Glutamatergic neuron (in vitro differentiated cells): Measurements from ENCODE around the gene KCNQ1. TPM values are rescaled to one million over a fixed set of nuclear protein-coding genes. Genes with fewer than 3 reads are reported as not detected.

Source experiments
- DNase-seq: peaks from one replicate; pipeline ENCODE4 v3.0.0; 2022
- H3K27ac Mint-ChIP-seq: one replicate; pipeline ENCODE4 v1.8.0; 2020; ENCODE audit warnings: mild to moderate bottlenecking, mixed read lengths, inconsistent platforms; ENCODE audit not compliant: unreplicated experiment
- H3K27me3 Mint-ChIP-seq: one replicate; pipeline ENCODE4 v1.8.0; 2020; ENCODE audit warnings: mild to moderate bottlenecking, moderate library complexity, mixed read lengths, inconsistent platforms; ENCODE audit not compliant: unreplicated experiment
- H3K36me3 Mint-ChIP-seq: one replicate; pipeline ENCODE4 v1.8.0; 2020; ENCODE audit warnings: mild to moderate bottlenecking, mixed read lengths, inconsistent platforms; ENCODE audit not compliant: unreplicated experiment
- H3K4me1 Mint-ChIP-seq: one replicate; pipeline ENCODE4 v1.8.0; 2020; ENCODE audit warnings: mild to moderate bottlenecking, low read depth, mixed read lengths, inconsistent platforms; ENCODE audit not compliant: unreplicated experiment
- H3K4me3 Mint-ChIP-seq: one replicate; pipeline ENCODE4 v1.8.0; 2020; ENCODE audit warnings: mild to moderate bottlenecking, mixed read lengths, inconsistent platforms; ENCODE audit not compliant: unreplicated experiment
- H3K9me3 Mint-ChIP-seq: one replicate; pipeline ENCODE4 v1.8.0; 2020; ENCODE audit warnings: mild to moderate bottlenecking, moderate library complexity, mixed read lengths, inconsistent platforms; ENCODE audit not compliant: unreplicated experiment
- total RNA-seq: library from RNA; stranded (reverse); fragmentation: NEBNext Ultra II Directional; extraction: Animal tissue kit (Norgen Biotek cat#: 25700); gene quantifications from one replicate; pipeline ENCODE4 v1.2.1, GENCODE V29; 2021; ENCODE audit not compliant: unreplicated experiment
- TF ChIP-seq, protein P1 (sequence below): fragments of 200-600 bp; sonication (generic); IDR thresholded peaks from one replicate; pipeline ENCODE4 v1.5.0; 2021; ENCODE audit not compliant: partially characterized antibody, unreplicated experiment

The KCNQ1 gene
- total RNA-seq, 1 donor from 2014 or later = 0.44 TPM

DNA sequence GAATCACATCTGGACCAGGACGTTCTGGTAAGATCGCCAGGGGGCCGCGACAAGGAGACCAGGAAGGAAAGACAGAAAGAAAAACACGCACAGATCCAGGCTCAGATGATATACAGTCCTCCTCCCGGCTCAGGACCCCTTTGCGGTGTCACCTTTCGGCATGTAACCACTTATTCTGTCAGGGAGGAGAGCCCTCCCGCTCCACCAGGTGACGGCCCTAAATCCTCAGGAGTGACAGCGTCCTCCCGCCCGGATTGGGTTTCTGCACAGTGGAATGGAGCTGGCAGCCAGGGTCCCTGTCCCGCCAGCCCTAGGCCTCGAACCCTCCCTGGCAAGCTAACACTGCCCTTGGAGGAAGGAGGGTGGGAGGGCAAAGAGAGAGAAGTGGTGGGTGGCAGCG lies 279.3 kb downstream of the KCNQ1 start:
- Mint-ChIP-seq H3K9me3 (peaks cover 9% of the 10 kb centered on the region), H3K36me3 (no peaks in the 10 kb centered on the region), H3K27me3 (peaks cover 5% of the 10 kb centered on the region), H3K4me3 (no peak overlapping the region), H3K4me1 (peaks cover 6% of the 10 kb centered on the region), H3K27ac (no peak overlapping the region)
- DNase-seq = no peak
- TF ChIP-seq, protein P1, sequence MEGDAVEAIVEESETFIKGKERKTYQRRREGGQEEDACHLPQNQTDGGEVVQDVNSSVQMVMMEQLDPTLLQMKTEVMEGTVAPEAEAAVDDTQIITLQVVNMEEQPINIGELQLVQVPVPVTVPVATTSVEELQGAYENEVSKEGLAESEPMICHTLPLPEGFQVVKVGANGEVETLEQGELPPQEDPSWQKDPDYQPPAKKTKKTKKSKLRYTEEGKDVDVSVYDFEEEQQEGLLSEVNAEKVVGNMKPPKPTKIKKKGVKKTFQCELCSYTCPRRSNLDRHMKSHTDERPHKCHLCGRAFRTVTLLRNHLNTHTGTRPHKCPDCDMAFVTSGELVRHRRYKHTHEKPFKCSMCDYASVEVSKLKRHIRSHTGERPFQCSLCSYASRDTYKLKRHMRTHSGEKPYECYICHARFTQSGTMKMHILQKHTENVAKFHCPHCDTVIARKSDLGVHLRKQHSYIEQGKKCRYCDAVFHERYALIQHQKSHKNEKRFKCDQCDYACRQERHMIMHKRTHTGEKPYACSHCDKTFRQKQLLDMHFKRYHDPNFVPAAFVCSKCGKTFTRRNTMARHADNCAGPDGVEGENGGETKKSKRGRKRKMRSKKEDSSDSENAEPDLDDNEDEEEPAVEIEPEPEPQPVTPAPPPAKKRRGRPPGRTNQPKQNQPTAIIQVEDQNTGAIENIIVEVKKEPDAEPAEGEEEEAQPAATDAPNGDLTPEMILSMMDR = no peak

DNA sequence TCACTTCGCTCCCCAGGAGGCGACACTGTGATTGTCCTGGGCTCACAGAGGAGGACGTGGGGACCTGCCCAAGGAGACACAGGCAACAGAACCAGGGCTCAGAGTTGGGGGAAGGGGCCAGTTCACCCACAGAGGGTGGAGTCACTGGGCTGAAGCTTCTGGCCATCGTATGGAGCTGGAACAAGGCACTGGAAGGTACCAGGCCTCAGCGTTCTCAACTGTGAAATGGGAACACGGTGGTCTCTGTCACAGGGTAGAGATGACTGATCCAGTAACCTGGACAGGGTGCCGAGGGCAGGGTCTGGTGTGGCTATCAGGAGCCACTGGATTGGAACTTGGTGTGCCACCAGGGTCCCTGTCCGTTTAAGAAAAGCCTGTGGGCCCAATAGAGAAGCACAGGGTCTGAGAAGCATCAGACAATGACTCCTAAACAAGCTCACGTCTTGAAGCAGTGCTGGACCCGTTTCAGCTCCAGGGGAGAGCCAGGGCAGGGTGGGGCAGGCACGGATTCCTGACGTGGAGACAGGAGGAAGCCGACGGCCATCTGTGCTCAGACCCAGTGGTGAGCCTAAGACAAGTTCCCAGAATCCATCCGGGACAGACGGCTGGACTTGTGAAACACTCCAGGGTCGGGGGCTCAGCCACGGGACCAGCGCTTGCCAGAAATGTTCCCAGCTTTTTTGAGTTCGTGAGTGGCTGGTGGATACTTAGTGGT lies 280.0 kb downstream of the KCNQ1 start:
- Mint-ChIP-seq H3K27ac (no peak overlapping the region), H3K4me1 (peaks cover 3% of the 10 kb centered on the region), H3K36me3 (no peaks in the 10 kb centered on the region), H3K27me3 (peaks cover 6% of the 10 kb centered on the region), H3K9me3 (peaks cover 9% of the 10 kb centered on the region), H3K4me3 (no peak overlapping the region)
- TF ChIP-seq, protein P1 = no peak
- no peak for DNase-seq

DNA sequence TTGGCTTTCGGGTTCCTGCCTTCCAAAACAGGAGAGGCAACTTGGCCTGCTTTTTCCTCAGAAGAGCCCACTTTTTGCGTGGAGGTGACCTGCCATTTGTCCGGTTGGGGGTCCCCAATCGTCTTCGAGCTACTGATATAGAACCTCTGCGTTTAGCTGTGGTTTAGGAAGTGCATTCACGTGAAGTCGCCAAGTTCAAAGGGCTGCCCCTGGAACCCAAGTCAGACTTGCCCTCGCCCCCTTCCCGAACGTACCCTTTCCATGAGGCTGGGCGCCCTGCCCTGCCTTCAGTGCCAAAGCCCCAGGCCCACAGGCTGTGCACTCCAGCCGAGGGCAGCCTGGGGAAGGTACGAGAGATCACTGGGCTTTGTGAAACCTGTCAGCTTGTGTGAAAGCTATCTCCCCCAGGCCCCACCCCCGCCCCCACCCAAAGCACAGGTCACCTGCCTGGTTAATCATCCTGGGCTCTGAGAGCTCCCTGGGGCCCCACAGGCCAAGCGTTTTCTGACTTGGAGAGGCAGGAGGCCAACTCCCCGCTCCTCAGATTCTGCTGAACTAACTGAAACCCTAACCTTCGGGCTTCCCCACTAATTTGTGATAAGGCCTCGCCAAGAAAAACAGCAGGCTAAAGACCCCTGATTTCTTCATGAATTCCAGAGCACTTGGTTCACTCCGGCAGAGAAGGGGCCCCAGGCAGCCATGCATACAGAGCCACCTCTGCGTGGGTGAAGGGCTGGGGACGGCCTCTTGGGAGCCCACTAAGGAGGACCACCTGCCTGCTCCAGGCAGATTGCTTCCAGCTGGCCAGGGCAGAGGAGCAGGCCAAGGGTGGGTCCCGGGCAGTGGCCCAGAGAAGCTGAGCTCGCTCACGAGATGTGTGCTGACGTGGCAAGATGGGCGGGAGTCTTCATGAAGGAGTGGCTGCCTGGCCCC lies 280.8 kb downstream of the KCNQ1 start:
- peak overlapping the region; percentile 30 for H3K4me3 Mint-ChIP-seq
- TF ChIP-seq, protein P1 = no peak
- H3K27me3 Mint-ChIP-seq = peaks cover 6% of the 10 kb centered on the region
- H3K9me3 Mint-ChIP-seq = peaks cover 9% of the 10 kb centered on the region
- H3K36me3 Mint-ChIP-seq = no peaks in the 10 kb centered on the region
- H3K27ac Mint-ChIP-seq = no peak overlapping the region
- peaks cover 3% of the 10 kb centered on the region for H3K4me1 Mint-ChIP-seq
- no peak for DNase-seq

DNA sequence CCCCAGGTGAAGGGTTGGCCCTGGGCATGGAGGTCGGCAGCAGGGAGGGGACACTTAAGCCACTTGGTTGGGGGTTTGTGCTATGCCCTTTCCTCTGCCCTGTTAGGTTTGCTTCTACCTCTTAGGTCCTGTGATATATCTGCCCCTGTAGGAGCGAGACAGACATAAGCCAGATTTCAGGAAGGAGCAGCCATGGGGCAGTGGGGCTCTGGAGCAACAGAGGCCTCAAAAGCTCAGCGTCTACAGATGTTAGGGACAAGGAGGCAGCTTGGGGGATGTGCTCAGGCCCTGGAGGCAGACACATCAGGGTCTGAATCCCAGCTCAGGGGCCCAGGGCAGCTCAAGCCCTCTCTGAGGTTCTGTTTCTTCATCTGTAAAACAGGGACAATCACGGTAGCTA lies 282.2 kb downstream of the KCNQ1 start:
- Mint-ChIP-seq H3K27ac (no peak overlapping the region), H3K4me1 (peaks cover 3% of the 10 kb centered on the region), H3K9me3 (peaks cover 9% of the 10 kb centered on the region), H3K4me3 (no peak overlapping the region), H3K27me3 (peaks cover 6% of the 10 kb centered on the region), H3K36me3 (no peaks in the 10 kb centered on the region)
- DNase-seq = no peak
- TF ChIP-seq, protein P1 = no peak

DNA sequence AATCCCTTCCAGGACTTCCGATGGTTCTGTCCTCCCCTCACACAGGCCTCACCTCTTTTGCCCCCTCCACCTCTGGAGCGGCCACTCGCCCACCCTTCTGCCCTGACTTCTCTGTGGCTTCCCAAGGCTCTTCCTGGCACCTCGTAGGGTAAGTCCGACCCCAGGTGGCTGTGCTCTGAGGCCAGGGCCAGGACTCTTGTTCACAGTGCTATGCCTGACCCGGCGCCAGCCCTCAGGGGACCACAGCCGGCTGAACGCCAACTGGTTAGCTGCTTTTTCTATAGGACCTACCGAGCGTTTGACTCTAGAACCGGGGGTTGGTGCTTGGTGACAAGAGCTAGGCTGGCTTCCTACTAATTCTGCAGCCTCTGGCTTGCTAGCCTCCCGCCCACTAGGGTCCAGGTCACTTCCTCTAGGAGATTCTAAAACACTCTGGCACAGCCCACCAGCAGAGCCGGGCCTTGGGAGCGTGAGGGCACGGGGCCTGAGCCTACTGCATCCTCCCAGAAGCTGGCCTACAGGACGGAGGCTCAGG lies 283.4 kb downstream of the KCNQ1 start:
- TF ChIP-seq, protein P1 = no peak
- Mint-ChIP-seq H3K4me1 (peaks cover 3% of the 10 kb centered on the region), H3K36me3 (no peaks in the 10 kb centered on the region), H3K27me3 (peaks cover 4% of the 10 kb centered on the region), H3K27ac (no peak overlapping the region), H3K9me3 (peaks cover 8% of the 10 kb centered on the region), H3K4me3 (no peak overlapping the region)
- no peak for DNase-seq
